GM21423 (cell line): ENCODE results near the gene TOM1.
"Not testable (repeated sequence)": the region's sequence is repeated elsewhere in the genome, so short reads cannot be mapped to it uniquely, and the experiment has no call there.

ENCODE experiments used
- ATAC-seq: cut with Tn5 transposase; IDR thresholded peaks from one replicate; pipeline ENCODE4 v1.9.1; 2021; ENCODE audit warnings: mild to moderate bottlenecking, moderate library complexity; ENCODE audit not compliant: unreplicated experiment

The TOM1 gene

GRCh38 chr22:35344956-35345690 lies 45.4 kb downstream of the TOM1 start:
- peak; percentile 47 for ATAC-seq

GRCh38 chr22:35345808-35346505 lies 46.3 kb downstream of the TOM1 start:
- no peak for ATAC-seq

GRCh38 chr22:35346596-35347220 lies 47.0 kb downstream of the TOM1 start:
- no peak for ATAC-seq

- no peak for ATAC-seq
Observed at GRCh38 chr22:35347462-35347861, 47.8 kb downstream of the TOM1 start.

GRCh38 chr22:35348026-35348590 lies 48.4 kb downstream of the TOM1 start:
- no peak for ATAC-seq

GRCh38 chr22:35348703-35349102 lies 49.0 kb downstream of the TOM1 start:
- no peak for ATAC-seq

GRCh38 chr22:35349368-35349703 lies 49.6 kb downstream of the TOM1 start:
- ATAC-seq, result no peak

GRCh38 chr22:35349704-35350538 lies 50.2 kb downstream of the TOM1 start:
- ATAC-seq, result no peak

GRCh38 chr22:35350539-35351503 lies 51.1 kb downstream of the TOM1 start:
- peak; percentile 77 for ATAC-seq

GRCh38 chr22:35352214-35353111 lies 52.8 kb downstream of the TOM1 start:
- ATAC-seq, result peak; percentile 33

GRCh38 chr22:35353318-35353717 lies 53.6 kb downstream of the TOM1 start:
- ATAC-seq, result no peak

GRCh38 chr22:35354068-35354467 lies 54.4 kb downstream of the TOM1 start:
- ATAC-seq, result no peak

GRCh38 chr22:35357883-35358621 lies 58.4 kb downstream of the TOM1 start:
- ATAC-seq, result no peak

- no peak for ATAC-seq
Observed at GRCh38 chr22:35359380-35360065, 59.8 kb downstream of the TOM1 start.

GRCh38 chr22:35361001-35361558 lies 61.4 kb downstream of the TOM1 start:
- ATAC-seq, result no peak

- no peak for ATAC-seq
Observed at GRCh38 chr22:35363566-35364086, 63.9 kb downstream of the TOM1 start.

GRCh38 chr22:35364230-35364629 lies 64.5 kb downstream of the TOM1 start:
- not testable (repeated sequence) for ATAC-seq
